RPMI8226 (cell line): ENCODE results near the gene USPL1.
"Not testable (repeated sequence)": the region's sequence is repeated elsewhere in the genome, so short reads cannot be mapped to it uniquely, and the experiment has no call there.

ENCODE experiments used
- DNase-seq: peaks from one replicate; pipeline ENCODE4 v3.0.0-alpha.2; 2015

USPL1 gene

GRCh38 chr13:30617315-30618185 is at the start of gene USPL1:
Gene USPL1 (plus strand): TSS chr13:30617920. CDS start chr13:30621141, 3,221 bp downstream.
- peak; percentile 97 for DNase-seq

GRCh38 chr13:30569901-30570576 is 47.7 kb upstream of the USPL1 start:
- no peak for DNase-seq

GRCh38 chr13:30570691-30571090 is 47.0 kb upstream of the USPL1 start:
- DNase-seq: no peak

GRCh38 chr13:30572859-30573275 is 44.9 kb upstream of the USPL1 start:
- peak; percentile 63 for DNase-seq

GRCh38 chr13:30576528-30576927 is 41.2 kb upstream of the USPL1 start:
- peak; percentile 83 for DNase-seq

GRCh38 chr13:30577401-30577852 is 40.3 kb upstream of the USPL1 start:
- peak; percentile 90 for DNase-seq

- DNase-seq: no peak
Measured at GRCh38 chr13:30580852-30581502, 36.7 kb upstream of the USPL1 start.

- peak; percentile 35 for DNase-seq
Measured at GRCh38 chr13:30581582-30581981, 36.1 kb upstream of the USPL1 start.

GRCh38 chr13:30584051-30584731 is 33.5 kb upstream of the USPL1 start:
- no peak for DNase-seq

- no peak for DNase-seq
Measured at GRCh38 chr13:30585748-30586262, 31.9 kb upstream of the USPL1 start.

GRCh38 chr13:30587231-30587630 is 30.5 kb upstream of the USPL1 start:
- no peak for DNase-seq

- no peak for DNase-seq
Measured at GRCh38 chr13:30587739-30588138, 30.0 kb upstream of the USPL1 start.

GRCh38 chr13:30593001-30593400 is 24.7 kb upstream of the USPL1 start:
- DNase-seq: no peak

GRCh38 chr13:30600496-30600895 is 17.2 kb upstream of the USPL1 start:
- DNase-seq: no peak

GRCh38 chr13:30601836-30602235 is 15.9 kb upstream of the USPL1 start:
- no peak for DNase-seq

GRCh38 chr13:30605052-30605451 is 12.7 kb upstream of the USPL1 start:
- DNase-seq: no peak

- not testable (repeated sequence) for DNase-seq
Measured at GRCh38 chr13:30607186-30607585, 10.5 kb upstream of the USPL1 start.

- DNase-seq: peak; percentile 86
Measured at GRCh38 chr13:30607908-30608307, 9.8 kb upstream of the USPL1 start.

- no peak for DNase-seq
Measured at GRCh38 chr13:30608364-30608763, 9.4 kb upstream of the USPL1 start.

- DNase-seq: no peak
Measured at GRCh38 chr13:30610311-30610710, 7.4 kb upstream of the USPL1 start.

- DNase-seq: no peak
Measured at GRCh38 chr13:30615481-30615865, 2.2 kb upstream of the USPL1 start.

- peak; percentile 54 for DNase-seq
Measured at GRCh38 chr13:30615866-30616541, 1.7 kb upstream of the USPL1 start.
